ENCODE data around the gene ZMYND10. TPM values are rescaled to one million over a fixed set of nuclear protein-coding genes. Genes with fewer than 3 reads are reported as not detected.

ZMYND10 gene
- total RNA-seq, 1 experiment from 2014 or later, result 0.29 TPM

GRCh38 chr3:50382722-50383121 is 37.2 kb upstream of the ZMYND10 start:
- Mint-ChIP-seq H3K27ac (ENCODE audit: unreplicated experiment) (no peak overlapping the region), H3K4me1 (ENCODE audit: low read depth, unreplicated experiment) (no peaks in the 10 kb centered on the region), H3K27me3 (ENCODE audit: insufficient read depth, unreplicated experiment) (peaks cover 11% of the 10 kb centered on the region), H3K4me3 (ENCODE audit: unreplicated experiment) (no peak overlapping the region), H3K36me3 (ENCODE audit: insufficient read depth, unreplicated experiment) (no peaks in the 10 kb centered on the region), H3K9me3 (ENCODE audit: unreplicated experiment) (no peaks in the 10 kb centered on the region)
- Histone ChIP-seq H3K36me3 (ENCODE audit: control insufficient read depth, insufficient read depth, low read length) (no peaks in the 10 kb centered on the region), H3K27me3 (replicated peaks; ENCODE audit: control insufficient read depth, insufficient read depth, low read length) (no peaks in the 10 kb centered on the region), H3K4me1 (no peaks in the 10 kb centered on the region), H3K9me3 (no peaks in the 10 kb centered on the region), H3K4me3 (ENCODE audit: low read depth, low read length) (no peak overlapping the region)
- intact Hi-C loops (cut with micrococcal nuclease; ENCODE audit: unreplicated experiment), result no loop called here
- TF ChIP-seq CTCF (IDR thresholded peaks at IDR 0.05; ENCODE audit: insufficient read depth in 1 of 2, low read depth in 1 of 2, low read length in 1 of 2, severe bottlenecking in 1 of 2, unreplicated experiment in 1 of 2), result no peak
- DNase-seq, result no peak
- no TSS peak for BruUV-seq (replicated peaks)
- ChIA-PET POLR2A (no interaction called here), CTCF (no interaction called here)

- CTCF ChIA-PET, result interaction anchor here (1.3 kb wide), 1 partner anchor 11 kb away, joined by 4 read pairs; no protein-coding TSS in a partner anchor
- no TSS peak for BruUV-seq (replicated peaks)
- Mint-ChIP-seq H3K36me3 (ENCODE audit: insufficient read depth, unreplicated experiment) (no peaks in the 10 kb centered on the region), H3K9me3 (ENCODE audit: unreplicated experiment) (no peaks in the 10 kb centered on the region), H3K27me3 (ENCODE audit: insufficient read depth, unreplicated experiment) (peaks cover 11% of the 10 kb centered on the region), H3K27ac (ENCODE audit: unreplicated experiment) (no peak overlapping the region), H3K4me3 (ENCODE audit: unreplicated experiment) (no peak overlapping the region), H3K4me1 (ENCODE audit: low read depth, unreplicated experiment) (no peaks in the 10 kb centered on the region)
- Histone ChIP-seq H3K4me3 (ENCODE audit: low read depth, low read length) (no peak overlapping the region), H3K4me1 (no peaks in the 10 kb centered on the region), H3K36me3 (ENCODE audit: control insufficient read depth, insufficient read depth, low read length) (no peaks in the 10 kb centered on the region), H3K9me3 (no peaks in the 10 kb centered on the region), H3K27me3 (replicated peaks; ENCODE audit: control insufficient read depth, insufficient read depth, low read length) (no peaks in the 10 kb centered on the region)
- DNase-seq, result no peak
- intact Hi-C loops (cut with micrococcal nuclease; ENCODE audit: unreplicated experiment), result no loop called here
- POLR2A ChIA-PET, result interaction anchor here (0.6 kb wide), 1 partner anchor 22 kb away, joined by 5 read pairs; the partner anchor contains the start of gene TMEM115
- TF ChIP-seq CTCF (IDR thresholded peaks at IDR 0.05; ENCODE audit: insufficient read depth in 1 of 2, low read depth in 1 of 2, low read length in 1 of 2, severe bottlenecking in 1 of 2, unreplicated experiment in 1 of 2), result no peak
Observed at GRCh38 chr3:50381383-50381782, 35.9 kb upstream of the ZMYND10 start.

GRCh38 chr3:50380405-50381085 is 35.0 kb upstream of the ZMYND10 start:
- H3K27me3 Mint-ChIP-seq (ENCODE audit: insufficient read depth, unreplicated experiment), result peaks cover 11% of the 10 kb centered on the region
- no peaks in the 10 kb centered on the region for H3K4me1 ChIP-seq
- intact Hi-C loops (cut with micrococcal nuclease; ENCODE audit: unreplicated experiment), result no loop called here
- H3K4me3 ChIP-seq (ENCODE audit: low read depth, low read length), result no peak overlapping the region
- no peaks in the 10 kb centered on the region for H3K27me3 ChIP-seq (replicated peaks; ENCODE audit: control insufficient read depth, insufficient read depth, low read length)
- CTCF ChIA-PET, result interaction anchor here (1.3 kb wide), 1 partner anchor 10 kb away, joined by 4 read pairs; no protein-coding TSS in a partner anchor
- no peaks in the 10 kb centered on the region for H3K36me3 Mint-ChIP-seq (ENCODE audit: insufficient read depth, unreplicated experiment)
- H3K36me3 ChIP-seq (ENCODE audit: control insufficient read depth, insufficient read depth, low read length), result no peaks in the 10 kb centered on the region
- H3K9me3 Mint-ChIP-seq (ENCODE audit: unreplicated experiment), result no peaks in the 10 kb centered on the region
- POLR2A ChIA-PET, result no interaction called here
- no peaks in the 10 kb centered on the region for H3K4me1 Mint-ChIP-seq (ENCODE audit: low read depth, unreplicated experiment)
- no TSS peak for BruUV-seq (replicated peaks)
- no peak overlapping the region for H3K27ac Mint-ChIP-seq (ENCODE audit: unreplicated experiment)
- no peak overlapping the region for H3K4me3 Mint-ChIP-seq (ENCODE audit: unreplicated experiment)
- no peak for DNase-seq
- no peaks in the 10 kb centered on the region for H3K9me3 ChIP-seq
- TF ChIP-seq CTCF (IDR thresholded peaks at IDR 0.05; ENCODE audit: insufficient read depth in 1 of 2, low read depth in 1 of 2, low read length in 1 of 2, severe bottlenecking in 1 of 2, unreplicated experiment in 1 of 2), result no peak
